Skin epidermis (tissue), 12 donors: ENCODE measurements around the gene EEIG1.
A peak's percentile ranks its signal among the peaks of the same experiment; 100 is the strongest.

Source experiments
- H3K27ac ChIP-seq, 21 experiments: fragments of 200-600 bp; sonication (generic) in 11 of 21; one replicate each; pipeline ENCODE4 v1.5.0; 2020; ENCODE audit warnings: mild to moderate bottlenecking in 3 of 21, inconsistent platforms in 2 of 21, moderate library complexity in 2 of 21
- H3K4me3 ChIP-seq, 7 experiments: fragments of 200-600 bp; sonication (generic) in 2 of 7; one replicate each; pipeline ENCODE4 v1.5.0; 2020; ENCODE audit warnings: inconsistent platforms in 2 of 7, mild to moderate bottlenecking in 2 of 7, moderate library complexity in 1 of 7

EEIG1 gene

GRCh38 chr9:127977009-127977883, 3.5 kb downstream of the EEIG1 start:
- Histone ChIP-seq H3K27ac (peak overlapping the region in 19 of 21 experiments; percentile 8 to 93 (median 89)), H3K4me3 (peak overlapping the region; percentile 48 to 90 (median 75))

- peak overlapping the region in 16 of 21 experiments; percentile 12 to 93 (median 89) for H3K27ac ChIP-seq
- H3K4me3 ChIP-seq: peak overlapping the region in 4 of 7 experiments; percentile 4 to 78 (median 68)
Measured at GRCh38 chr9:127976498-127976897, 4.3 kb downstream of the EEIG1 start.

GRCh38 chr9:127975376-127976315, 5.1 kb downstream of the EEIG1 start:
- Histone ChIP-seq H3K4me3 (peak overlapping the region in 3 of 7 experiments; percentile 4 to 78 (median 4)), H3K27ac (peak overlapping the region in 14 of 21 experiments; percentile 1 to 93 (median 90))

GRCh38 chr9:127974769-127975261, 6.0 kb downstream of the EEIG1 start:
- Histone ChIP-seq H3K4me3 (no peak overlapping the region), H3K27ac (peak overlapping the region in 14 of 21 experiments; percentile 1 to 93 (median 90))

- peak overlapping the region in 16 of 21 experiments; percentile 39 to 94 (median 90) for H3K27ac ChIP-seq
- H3K4me3 ChIP-seq: peak overlapping the region in 1 of 7 experiments; percentile 8
Measured at GRCh38 chr9:127974001-127974768, 6.6 kb downstream of the EEIG1 start.

GRCh38 chr9:127973169-127974000, 7.4 kb downstream of the EEIG1 start:
- Histone ChIP-seq H3K4me3 (peak overlapping the region in 1 of 7 experiments; percentile 8), H3K27ac (peak overlapping the region in 18 of 21 experiments; percentile 29 to 94 (median 90))

- Histone ChIP-seq H3K27ac (peak overlapping the region in 19 of 21 experiments; percentile 18 to 94 (median 90)), H3K4me3 (peak overlapping the region in 3 of 7 experiments; percentile 5 to 9 (median 7))
Measured at GRCh38 chr9:127972236-127972871, 8.4 kb downstream of the EEIG1 start.

GRCh38 chr9:127971357-127972235, 9.2 kb downstream of the EEIG1 start:
- Histone ChIP-seq H3K27ac (peak overlapping the region in 20 of 21 experiments; percentile 18 to 94 (median 90)), H3K4me3 (peak overlapping the region in 2 of 7 experiments; percentile 4 to 9)

GRCh38 chr9:127970401-127971313, 10.1 kb downstream of the EEIG1 start:
- Histone ChIP-seq H3K4me3 (peak overlapping the region in 1 of 7 experiments; percentile 13), H3K27ac (peak overlapping the region in 20 of 21 experiments; percentile 70 to 94 (median 90))

- H3K4me3 ChIP-seq: no peak overlapping the region
- peak overlapping the region in 20 of 21 experiments; percentile 70 to 94 (median 90) for H3K27ac ChIP-seq
Measured at GRCh38 chr9:127968700-127969383, 11.9 kb downstream of the EEIG1 start.

GRCh38 chr9:127968042-127968441, 12.7 kb downstream of the EEIG1 start:
- no peak overlapping the region for H3K4me3 ChIP-seq
- peak overlapping the region in 20 of 21 experiments; percentile 70 to 94 (median 90) for H3K27ac ChIP-seq

- Histone ChIP-seq H3K27ac (peak overlapping the region in 20 of 21 experiments; percentile 79 to 95 (median 91)), H3K4me3 (no peak overlapping the region)
Measured at GRCh38 chr9:127967151-127967809, 13.5 kb downstream of the EEIG1 start.

- Histone ChIP-seq H3K27ac (peak overlapping the region in 20 of 21 experiments; percentile 79 to 95 (median 91)), H3K4me3 (no peak overlapping the region)
Measured at GRCh38 chr9:127966416-127967150, 14.2 kb downstream of the EEIG1 start.

GRCh38 chr9:127965953-127966352, 14.8 kb downstream of the EEIG1 start:
- no peak overlapping the region for H3K4me3 ChIP-seq

More at GRCh38 chr9:127965953-127966352, 14.8 kb downstream of the EEIG1 start:
- H3K27ac ChIP-seq: peak overlapping the region in 20 of 21 experiments; percentile 79 to 95 (median 91)
